Activated effector memory CD4-positive, alpha-beta T cell treated with anti-CD3 and anti-CD28 coated beads, Interleukin-2, amount 50 U/mL, for 16 hours (primary cell): Measurements from ENCODE around the gene CLIC3.

ENCODE experiments used
- DNase-seq: peaks from one replicate; pipeline ENCODE4 v3.0.0-alpha.2; 2020

Gene CLIC3

DNA sequence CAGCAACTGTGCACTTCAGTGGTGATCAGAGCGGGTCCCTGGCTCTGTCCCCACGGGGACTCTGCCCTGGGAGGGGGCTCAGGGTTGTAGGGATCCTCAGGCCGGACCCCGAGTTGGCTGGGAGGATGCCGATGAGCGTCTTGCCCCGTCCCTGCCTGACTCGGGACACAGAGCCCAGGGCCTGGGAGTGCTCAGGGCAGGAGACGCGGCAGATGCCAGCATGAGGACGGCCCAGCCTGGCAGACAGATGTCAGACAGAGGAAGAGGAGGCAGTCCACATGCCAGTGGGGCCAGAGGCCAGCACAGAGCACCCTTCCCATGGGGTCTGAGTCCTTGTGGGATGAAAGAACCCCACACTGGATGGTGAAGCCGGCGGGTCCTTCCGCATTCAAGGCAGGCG, 33.0 kb downstream of the CLIC3 start:
- no peak for DNase-seq

DNA sequence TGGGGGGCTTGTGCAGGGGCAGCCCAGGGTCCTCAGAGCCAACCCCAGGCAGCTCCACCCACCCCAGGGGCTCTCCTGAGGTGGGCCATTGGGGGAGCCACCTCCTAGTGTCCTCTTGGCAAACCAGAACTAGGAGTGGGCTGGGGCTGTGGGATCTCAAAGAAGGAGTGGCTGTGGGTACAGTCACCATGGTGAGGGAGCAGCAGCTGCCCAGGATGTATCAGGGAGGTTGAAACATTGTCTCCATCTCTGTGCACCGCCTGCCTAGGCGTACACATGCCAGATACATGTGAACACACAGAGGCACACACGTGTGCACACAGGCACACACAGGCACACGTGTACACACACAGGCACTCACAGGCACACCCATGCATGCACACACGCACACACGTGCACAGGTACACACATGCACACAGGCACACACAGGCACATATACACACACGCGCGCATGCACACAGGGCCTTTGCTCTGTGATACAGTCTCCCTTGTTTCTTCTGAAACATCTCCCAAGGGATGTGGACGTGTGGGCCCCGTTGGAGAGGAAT, 33.6 kb downstream of the CLIC3 start:
- DNase-seq = no peak

DNA sequence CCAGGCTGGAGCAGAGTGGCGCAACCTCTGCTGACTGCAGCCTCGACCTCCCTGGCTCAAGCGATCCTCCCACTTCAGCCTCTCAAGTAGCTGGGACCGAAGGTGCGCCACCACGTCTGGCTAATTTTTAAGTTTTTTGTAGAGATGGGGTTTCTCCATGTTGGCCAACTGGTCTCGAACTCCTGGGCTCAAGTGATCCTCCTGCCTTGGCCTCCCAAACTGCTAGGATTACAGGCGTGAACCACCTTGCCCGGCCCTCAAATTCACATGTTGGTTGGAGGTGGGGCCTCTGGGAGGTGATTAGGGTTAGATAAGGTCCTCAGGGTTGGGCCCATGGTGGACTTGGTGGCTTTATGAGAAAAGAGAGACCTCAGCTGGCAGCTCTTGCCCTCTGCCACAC, 34.2 kb downstream of the CLIC3 start:
- DNase-seq = no peak

DNA sequence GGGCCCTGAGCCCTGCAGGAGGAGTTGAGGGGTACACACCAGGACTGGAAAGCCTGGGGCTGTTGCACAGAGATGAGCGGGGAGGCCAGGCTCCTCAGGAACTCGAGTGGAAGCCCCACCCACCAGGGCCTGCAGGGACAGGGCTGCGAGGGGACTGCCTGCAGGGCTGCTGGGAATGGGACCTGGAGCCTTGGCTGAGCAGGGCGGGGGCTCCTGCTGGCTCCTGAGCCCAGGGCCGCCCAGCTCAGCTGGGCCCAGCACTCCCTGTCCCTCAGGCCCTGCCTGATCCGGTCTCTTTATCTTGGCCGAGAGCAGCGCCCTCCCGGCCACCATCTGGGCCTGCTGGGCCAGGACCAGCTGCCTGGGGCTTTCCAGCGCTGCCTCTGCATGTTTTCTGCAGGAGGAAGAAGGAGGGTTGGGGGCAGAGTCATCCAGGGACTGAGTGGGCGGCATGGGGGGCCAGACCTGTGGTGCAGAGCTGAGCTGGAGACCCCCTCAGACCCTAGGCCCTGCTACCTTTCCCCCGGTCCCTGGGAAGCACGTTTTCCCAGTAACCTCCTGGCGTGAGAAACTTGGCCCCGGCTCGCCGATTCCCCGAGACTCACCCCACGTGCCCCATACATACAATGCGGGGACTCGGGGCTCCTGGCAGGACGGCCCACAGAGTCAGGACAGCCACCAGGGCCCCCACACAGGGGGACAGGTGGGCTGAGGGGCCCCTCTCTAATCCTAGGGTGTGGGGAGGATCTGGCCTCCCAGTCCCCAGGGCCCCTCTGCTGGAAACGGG, 34.9 kb downstream of the CLIC3 start:
- no peak for DNase-seq

DNA sequence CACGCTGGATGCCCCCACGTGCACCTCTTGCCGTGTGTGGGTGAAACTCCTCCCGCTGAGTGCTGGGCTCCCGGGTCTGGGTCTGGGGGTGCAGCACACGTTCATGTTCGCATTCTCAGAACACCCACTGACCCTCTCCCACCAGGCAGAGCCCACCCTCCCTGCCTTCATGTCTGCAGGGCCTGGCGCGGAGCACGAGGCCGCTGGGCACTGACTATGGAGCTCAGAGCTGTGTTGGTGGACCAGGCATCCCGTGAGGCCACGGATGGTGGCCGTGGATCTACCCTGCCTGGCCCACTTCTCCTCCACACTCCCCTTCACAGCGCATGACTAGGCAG, 35.5 kb downstream of the CLIC3 start:
- DNase-seq = no peak

DNA sequence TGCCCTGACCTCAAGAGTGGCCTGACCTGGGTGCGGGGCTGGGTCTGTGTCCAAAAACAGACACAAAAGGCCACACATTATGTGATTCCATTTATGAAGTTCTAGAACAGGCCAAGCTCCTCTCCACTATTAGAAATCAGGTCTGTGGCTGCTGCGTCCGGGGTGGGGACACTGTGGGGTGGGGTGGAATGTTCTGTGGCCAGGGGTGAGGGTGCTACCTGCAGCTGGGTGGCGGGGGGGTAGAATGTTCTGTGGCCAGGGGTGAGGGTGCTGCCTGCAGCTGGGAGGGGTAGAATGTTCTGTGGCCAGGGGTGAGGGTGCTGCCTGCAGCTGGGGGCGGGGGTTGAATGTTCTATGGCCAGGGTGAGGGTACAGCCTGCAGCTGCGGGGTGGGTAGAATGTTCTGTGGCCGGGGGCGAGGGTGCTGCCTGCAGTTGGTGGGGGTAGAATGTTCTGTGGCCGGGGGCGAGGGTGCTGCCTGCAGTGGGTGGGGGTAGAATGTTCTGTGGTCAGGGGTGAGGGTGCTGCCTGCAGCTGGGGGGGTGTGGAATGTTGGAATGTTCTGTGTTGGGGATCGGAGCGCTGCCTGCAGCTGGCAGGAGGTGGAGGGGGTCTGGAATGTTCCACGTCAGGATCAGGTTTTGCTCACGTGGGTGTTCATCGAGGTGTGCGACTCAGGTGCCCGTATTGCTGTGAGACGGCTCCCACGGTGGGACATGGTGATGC, 36.0 kb downstream of the CLIC3 start:
- DNase-seq = no peak

DNA sequence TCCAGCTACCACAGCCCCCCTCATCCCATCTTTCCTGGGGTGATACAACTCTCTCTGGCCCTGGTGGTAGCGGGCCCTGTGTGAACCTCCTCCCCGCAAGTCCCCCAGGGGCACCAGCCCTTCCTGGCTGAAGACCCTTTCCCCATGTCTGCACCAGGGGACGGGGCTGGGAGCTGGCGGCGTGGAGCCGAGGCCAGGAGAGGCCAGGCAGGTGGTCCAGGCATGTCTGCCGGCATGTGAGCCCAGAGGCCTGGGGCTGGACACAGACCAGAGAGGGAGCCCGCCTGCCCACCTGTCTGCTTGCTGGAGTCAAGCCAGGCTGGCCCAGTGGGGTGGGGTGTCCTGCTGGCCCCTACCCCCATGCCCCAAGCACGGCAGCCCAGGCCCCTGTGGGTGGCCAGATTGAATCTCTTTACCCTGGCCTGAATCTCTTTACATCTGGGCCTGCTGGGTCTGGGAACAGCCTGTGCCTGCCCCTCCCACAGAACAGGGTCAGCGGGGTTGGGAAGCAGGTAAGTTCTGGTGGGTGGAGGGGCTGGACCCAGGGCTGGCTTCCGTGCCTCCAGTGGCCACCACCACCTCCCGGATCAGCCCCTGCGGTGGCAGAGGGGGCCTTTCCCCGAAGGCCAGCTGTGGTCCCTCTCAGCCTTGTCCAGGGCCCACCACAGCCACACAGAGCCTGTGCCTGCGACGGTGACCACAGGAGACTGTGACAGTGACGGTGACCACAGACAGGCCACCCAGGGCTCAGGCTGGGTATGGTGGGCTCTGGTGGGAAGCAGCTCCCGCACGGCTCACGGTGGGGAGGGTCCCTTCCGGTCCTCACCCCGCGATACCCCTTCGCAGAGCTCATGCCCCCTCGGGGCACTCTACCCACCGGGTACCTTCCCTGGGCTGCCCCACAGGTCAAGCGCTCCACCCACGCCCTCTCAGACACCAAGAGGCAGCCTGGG, 37.2 kb downstream of the CLIC3 start:
- no peak for DNase-seq

DNA sequence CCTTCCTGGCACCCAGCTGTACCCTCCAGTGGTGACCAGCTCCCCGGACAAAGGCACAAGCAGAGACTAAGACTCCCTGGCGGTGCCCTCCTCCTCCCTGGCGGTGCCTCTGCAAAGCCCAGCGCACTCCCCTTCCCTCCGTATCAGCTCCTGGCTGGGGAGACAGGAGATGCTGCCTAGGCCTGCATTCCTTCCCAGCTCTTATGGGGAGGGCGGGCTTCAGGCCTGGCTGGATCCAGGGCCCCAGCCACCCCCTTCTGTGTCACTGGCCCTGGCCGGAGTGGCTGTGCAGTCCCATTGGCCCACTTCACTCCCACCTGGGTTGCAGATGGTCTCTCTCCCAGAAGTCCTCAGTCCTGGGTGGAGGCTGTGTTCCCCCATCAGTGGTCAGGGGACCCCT, 37.9 kb downstream of the CLIC3 start:
- no peak for DNase-seq

DNA sequence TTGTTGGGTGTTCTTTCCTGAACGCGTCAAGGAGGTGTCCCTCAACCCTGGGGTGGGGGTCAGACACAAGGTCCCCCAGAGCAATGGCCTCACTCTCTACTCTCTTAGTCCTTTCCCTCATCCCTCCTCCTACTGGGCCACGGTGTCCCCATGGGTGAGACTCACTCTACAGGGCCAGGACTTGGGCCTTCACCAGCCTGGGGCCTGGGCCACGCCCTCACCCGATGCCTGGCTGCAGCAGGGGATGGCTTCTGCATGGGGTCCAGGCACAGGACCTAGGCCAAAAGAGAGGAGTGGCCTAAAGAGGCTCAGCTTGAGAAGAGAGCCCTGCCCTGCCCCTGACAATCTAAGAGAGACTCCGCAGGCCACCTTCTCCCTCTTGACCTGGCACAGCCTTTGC, 38.5 kb downstream of the CLIC3 start:
- DNase-seq = no peak

DNA sequence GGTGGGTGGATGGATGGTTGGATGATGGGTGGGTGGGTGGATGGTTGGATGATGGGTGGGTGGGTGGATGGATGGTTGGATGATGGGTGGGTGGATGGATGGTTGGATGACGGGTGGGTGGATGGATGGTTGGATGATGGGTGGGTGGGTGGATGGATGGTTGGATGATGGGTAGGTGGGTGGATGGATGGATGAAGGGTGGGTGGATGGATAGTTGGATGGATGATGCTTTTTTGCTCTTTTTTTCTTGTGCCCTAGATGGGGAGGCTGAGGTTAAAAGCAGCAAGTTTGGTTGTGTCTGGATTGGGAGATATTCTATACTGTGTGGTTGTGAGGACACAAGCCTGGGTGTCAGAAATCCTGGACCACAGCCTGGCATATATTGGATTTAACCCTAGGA, 38.9 kb downstream of the CLIC3 start:
- DNase-seq = no peak

DNA sequence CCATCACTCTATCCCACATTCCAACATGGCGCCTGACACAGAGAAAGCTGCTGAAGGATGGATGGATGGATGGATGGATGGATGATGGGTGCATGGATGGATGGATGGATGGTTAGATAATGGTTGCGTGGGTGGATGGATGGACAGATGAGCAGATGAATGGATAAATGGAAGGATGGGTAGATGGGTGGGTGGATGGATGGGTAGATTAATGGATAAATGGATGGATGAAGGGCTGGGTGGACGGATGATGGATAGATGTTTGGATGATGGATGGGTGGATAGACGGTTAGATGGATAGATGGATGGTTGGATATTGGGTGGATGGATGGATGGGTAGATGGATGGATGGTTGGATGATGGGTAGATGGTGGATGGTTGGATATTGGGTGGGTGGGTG, 39.8 kb downstream of the CLIC3 start:
- DNase-seq = no peak

DNA sequence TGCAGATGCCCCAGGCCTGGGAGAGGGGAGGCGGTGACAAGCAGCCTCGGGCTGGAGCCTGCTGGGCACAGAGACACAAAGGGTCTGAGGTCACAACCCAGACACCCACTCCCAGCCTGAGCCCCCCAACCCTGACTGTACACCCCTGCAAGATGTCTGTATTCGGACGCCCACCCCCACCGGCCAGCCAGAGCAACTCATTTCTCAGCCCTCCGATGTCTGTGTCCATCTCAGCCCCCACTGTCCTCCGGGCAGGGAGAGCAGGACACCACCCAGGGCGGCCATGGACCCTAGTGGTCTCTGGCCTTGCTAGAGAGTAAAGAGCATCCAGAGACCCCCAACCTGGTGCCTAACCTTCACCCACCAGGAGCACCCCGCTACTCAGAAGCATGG, 40.4 kb downstream of the CLIC3 start:
- no peak for DNase-seq

DNA sequence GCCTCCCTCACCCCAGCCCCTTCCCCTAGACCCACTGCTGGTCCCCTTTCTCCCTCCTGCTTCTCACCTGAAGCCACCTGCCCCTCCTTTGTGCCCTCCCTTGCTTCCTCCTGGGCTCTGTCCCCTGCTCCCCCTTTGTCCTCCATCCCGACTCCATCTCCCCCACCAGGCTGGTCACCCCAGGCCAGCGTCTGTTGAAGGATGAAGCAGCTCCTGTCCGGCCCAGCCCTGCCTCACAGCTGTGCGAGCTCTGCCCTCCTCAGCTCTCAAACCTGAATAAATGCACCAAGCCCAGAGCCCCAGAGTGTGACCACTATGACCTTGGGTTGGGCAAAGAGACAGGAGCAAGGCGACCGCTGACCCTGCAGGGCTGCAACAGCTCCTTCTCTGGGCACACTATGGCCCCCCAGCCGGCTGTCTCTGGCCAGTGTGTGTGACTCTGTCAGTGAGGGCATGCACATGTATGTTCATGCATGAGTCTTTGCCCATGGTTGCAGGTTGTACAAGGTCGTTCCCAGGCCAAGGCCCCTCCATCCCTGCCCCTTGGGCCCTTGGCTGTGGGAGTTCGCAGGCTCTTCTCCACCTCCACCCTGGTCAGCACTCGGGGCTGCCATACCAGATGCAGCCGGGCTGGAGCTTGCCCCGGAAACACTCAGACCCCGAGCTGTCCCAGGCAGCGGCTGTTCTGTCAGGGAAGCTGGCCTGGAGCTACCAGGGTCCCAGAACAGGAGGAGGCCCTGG, 41.0 kb downstream of the CLIC3 start:
- no peak for DNase-seq

DNA sequence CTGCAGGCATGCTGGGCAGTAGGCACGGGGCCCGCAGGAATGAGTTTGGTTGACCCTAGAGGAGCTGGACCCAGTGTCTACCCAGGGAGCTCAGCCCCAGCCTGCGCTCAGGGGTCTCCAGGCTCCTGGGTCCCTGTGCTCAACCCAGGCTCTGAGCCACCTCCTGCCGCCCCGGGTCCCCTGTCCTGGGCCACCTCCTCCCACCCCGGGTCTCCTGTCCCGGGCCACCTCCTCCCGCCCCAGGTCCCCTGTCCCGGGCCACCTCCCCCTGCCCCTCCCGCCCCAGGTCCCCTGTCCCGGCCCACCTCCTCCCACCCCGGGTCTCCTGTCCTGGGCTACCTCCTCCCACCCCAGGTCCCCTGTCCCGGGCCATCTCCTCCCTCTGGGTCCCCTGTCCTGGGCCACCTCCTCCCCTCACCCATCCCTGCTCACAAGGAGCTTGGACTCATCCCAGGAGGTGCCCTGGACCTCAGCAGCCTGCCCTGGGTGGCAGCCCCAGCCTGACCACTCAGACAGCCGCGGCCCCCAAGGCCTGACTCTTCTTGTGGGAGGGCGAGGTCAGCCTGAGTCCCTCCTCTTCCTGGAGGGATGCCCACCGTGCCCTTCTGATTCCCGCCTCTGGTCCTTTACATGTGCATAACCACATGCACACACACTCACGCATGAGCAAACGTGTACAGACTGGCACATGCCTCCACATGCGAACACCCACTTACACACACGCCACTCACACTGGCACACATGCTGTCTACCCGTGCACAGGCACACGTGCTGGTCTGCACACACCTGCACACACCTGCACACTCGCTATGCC, 41.9 kb downstream of the CLIC3 start:
- DNase-seq = no peak

DNA sequence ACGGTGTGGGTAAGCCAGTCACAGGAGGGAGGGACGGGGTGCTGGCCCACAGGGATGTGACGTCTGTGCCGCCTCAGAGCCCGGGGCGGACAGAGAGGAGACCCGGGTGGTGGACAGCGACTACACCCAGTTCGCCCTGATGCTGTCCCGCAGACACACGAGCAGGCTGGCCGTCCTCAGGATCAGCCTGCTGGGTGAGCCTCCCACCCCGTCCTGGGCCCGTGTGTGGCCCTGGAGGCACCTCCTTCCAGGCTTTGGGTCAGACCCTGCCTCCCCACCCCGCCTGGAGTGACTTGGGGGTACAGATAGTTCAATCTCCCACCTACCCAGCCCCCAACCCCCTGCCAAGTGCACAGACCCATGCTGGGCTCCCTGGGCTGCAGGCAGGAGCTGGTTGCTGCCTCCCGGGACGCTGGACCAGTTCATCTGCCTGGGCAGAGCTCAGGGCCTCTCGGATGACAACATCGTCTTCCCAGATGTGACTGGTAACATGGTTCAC, 42.5 kb downstream of the CLIC3 start:
- DNase-seq = no peak

DNA sequence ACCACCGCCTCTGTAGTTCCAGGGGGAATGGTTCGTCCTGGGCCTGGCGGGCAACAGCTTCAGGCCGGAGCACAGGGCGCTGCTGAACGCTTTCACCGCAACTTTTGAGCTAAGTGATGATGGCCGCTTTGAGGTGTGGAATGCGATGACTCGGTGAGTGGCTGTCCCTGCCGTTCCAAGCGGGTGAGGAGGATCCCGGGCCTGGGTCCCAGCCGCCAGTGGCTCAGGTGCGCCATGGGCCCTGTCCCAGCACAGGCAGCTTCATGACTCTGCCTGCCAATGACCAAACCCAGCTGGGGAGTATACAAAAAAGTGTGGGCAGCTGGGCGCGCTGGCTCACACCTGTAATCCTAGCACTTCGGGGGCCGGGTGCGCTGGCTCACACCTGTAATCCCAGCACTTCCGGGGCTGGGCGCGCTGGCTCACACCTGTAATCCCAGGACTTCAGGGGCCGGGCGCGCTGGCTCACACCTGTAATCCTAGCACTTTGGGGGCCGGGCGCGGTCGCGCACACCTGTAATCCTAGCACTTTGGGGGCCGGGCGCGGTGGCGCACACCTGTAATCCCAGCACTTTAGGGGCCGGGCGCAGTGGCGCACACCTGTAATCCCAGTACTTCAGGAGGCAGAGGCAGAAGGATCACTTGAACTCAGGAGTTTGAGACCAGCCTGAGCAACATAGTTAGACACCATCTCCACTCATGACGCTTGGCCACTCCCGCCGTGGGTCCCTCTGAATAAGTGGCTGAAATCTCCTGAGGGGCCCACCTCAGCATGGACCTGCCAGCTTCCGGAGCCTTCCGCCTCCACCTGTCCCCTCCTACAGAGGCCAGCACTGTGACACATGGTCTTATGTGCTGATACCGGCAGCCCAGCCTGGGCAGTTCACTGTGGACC, 43.2 kb downstream of the CLIC3 start:
- DNase-seq = no peak

DNA sequence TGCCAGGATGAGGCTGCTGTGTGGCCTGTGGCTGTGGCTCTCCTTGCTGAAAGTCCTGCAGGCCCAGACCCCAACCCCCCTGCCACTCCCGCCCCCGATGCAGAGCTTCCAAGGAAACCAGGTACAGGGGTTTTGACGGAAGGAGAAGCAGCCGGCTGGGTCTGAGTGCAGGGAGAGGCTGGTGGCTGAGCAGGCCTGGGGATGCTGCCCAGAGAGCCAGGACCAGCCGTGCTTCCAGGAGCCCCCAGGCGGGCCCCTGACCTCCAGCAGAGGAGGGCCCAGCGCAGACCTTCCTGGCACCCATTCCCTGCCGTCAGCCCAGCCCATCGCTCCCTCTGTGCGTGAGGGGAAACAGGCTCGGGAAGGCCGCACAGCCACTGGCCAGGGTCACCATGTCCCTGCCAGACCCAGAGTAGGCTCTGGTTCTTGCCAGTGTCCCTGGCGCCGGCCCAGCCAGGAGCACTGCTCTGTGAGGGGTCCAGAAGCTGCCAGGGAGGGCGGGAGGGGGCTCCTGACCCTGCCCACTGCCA, 44.0 kb downstream of the CLIC3 start:
- DNase-seq = no peak

DNA sequence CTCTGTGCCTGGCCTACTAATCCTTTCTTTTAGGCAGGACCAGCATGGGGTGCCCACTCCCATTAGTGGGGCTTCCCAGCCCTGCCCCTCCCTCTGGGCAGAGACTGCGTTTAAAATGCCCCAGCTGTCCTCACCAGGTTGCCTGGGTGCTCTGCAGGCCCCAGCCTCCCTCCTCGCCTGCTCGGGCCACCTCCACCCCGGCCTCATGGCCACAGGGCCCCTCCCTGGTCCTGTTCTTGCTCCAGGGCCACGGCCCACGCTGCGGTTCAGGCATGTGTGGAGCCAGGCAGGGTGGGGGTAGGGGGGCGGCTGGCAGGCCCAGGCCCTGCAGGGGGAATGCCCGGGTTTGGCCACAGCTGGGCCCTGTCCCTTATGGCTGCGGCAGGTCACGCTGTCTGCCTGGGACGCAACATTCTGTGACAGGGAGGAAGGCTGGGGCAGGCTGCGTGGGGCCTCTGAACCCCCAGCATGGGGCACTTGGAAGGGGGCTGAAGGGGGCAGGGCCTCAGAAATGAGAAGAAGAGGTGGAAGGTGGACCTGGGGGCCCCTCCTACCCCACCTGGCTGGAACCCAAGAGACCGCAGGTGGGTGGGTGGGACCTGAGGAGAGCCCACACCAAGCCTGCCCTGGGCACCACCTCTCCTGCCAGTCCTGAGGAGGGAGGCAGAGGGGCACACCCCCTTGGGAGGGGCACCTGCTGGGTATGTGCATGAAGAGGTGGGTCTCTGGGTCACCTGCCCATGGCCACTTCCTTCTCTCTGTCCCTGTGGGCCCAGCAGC, 44.6 kb downstream of the CLIC3 start, which contains the start of gene LCN12:
LCN12 (plus strand) TSS at position 733 of the 780 bp plus-strand sequence. CDS start 55 bp downstream, outside the sequence.
- no peak for DNase-seq

DNA sequence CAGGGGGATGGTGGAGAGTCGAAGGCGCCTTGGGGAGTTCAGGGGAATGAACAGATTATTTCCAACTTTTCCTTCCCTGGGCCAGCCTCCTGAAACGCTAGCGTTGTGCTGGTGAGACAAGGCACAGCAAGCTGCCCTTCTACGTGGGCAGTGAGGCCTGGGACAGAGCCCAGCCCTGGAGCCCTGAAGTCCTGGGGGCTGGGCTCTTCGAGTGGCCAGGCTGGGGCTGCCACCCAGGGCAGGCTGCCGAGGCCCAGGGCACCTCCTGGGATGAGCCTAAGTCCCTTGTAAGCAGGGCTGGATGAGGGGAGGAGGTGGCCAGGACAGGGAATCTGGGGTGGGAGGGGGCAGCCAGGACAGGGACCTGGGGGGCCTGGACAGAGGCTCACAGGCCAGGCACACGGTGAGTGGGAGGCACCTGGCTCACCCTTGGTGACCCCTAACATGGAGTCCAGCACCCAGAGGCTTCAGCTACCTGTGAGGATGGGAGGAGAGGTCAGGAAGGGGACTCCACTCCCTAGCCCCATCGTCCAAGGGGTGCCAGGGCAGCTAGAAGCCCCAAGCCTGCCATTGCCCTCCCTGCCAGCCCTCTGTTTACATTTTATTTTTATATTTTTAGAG, 45.6 kb downstream of the CLIC3 start:
- DNase-seq = no peak
